Measurements from ENCODE around the gene CENPT.
A peak's percentile ranks its signal among the peaks of the same experiment; 100 is the strongest.

CENPT gene

DNA sequence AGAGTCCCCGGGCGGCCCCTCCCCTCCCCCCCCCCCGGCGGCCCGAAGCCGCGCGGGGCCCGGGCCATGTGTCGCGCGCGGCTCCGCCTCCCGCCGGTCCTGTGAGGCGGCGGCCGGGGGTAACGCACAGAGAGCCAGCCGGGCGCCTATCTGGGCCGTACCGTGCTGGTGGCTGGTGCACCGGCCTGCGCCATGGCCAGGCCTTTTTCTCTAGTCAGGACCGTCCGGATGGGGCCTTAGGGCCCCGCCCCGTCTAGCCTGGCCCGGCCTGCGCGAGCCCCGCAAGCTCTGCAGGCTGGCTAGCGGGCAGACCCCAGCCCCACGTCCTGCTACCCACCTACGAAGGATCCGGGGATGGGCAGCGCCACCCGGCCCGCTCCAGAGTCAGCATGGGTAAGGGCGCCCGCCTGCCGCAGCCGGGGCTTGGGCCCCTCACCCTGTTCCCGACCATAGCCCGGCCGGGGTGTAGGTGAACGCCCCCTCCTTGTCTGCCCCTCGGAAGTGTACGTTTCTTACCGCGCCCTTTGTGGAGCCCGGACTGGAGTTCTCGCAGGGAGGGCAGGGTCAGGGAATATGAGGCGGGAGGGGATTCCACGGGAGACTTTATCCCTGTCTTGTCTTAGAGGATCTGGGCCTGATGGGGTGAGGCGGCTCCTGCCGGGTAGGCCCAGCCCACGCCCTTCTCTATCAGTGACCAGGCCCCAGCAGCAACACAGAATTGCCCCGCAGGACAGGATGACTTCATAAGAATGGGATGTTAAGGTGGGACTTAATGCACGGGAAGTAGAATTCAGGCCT, at the start of gene CENPT:
Gene CENPT (minus strand): TSS at position 630 of the 798 bp plus-strand sequence. CDS start 13,834 bp downstream, outside the sequence.
- DNase-seq, result peak in 1 of 2 experiments; percentile 72

GRCh38 chr16:67897231-67897630, 49.7 kb upstream of the CENPT start:
- no peak for DNase-seq

GRCh38 chr16:67893743-67894399, 46.4 kb upstream of the CENPT start:
- DNase-seq, result no peak

GRCh38 chr16:67892899-67893742, 45.6 kb upstream of the CENPT start, which contains the start of gene PSKH1:
TSS of gene PSKH1 (plus strand) at chr16:67893254. CDS start at chr16:67908750, 15,496 bp downstream.
- peak; percentile 74 to 95 for DNase-seq

GRCh38 chr16:67892375-67892774, 44.9 kb upstream of the CENPT start:
- no peak for DNase-seq

DNA sequence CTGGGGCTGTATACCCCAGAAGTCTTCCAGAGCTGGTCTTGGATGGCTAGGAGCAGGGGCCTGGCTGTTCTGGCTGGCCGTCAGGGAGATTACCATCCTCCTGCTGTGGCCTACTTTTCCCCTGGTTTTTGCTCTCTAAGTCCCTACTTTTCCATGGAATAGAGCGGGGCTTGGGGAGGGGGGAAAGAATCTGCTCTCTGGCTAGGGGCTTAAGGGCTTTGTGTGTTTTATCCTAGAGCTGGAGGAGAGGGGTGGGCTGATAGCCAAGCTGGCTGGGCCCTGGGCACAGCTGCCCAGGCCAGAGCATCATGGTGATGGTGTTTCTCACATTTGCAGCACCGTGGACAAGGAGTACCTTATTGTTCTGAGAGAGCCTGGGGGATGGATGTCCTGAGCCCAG, 40.8 kb upstream of the CENPT start:
- DNase-seq, result no peak

DNA sequence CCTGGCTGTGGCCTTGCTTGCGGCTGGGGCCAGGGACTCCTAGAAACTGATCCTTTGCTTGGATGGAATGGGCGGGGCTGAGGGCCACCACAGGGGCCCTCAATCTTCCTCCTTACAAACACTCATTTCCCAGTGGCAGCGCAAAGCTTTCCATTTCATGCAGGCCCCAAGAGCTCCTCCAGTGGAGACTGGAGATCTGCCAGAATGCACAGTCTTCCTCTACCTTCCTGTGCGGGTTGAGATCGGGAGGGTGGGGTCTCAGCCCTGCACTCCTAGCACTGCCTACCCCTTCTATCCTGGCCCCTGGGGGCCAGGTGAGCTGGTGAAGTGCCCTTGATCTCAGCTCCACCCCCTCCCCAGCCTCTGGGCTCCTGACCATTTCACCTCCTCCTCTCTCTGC, 38.9 kb upstream of the CENPT start:
- no peak for DNase-seq

DNA sequence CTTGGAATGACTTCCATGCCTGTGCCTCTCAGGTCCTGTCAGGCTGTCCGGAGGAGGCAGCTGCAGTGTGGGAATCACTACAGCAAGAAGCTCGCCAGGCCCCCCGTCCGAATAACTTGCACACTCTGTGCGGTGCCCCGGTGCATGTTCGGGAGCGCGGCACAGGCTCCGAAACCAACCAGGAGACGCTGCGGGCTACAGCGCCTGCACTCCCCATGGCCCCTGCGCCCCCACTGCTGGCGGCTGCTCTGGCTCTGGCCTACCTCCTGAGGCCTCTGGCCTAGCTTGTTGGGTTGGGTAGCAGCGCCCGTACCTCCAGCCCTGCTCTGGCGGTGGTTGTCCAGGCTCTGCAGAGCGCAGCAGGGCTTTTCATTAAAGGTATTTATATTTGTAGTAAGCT, 38.5 kb upstream of the CENPT start:
- DNase-seq, result no peak

DNA sequence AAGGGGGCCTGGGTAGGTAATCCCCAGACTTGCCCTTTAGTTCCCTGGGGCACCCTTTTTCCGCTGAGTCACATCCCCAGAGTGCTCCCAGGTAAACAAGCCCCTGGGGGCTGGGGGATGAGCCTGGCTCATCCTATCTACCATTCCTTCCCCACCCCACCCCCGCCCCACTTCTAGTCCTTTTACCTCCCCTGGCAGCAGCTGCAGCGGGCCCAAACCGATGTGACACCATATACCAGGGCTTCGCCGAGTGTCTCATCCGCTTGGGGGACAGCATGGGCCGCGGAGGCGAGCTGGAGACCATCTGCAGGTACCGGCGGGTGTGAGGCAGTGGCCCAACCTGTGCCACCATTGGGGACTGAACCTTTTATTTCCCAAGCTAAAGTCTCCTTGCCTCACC, 38.1 kb upstream of the CENPT start:
- no peak for DNase-seq

DNA sequence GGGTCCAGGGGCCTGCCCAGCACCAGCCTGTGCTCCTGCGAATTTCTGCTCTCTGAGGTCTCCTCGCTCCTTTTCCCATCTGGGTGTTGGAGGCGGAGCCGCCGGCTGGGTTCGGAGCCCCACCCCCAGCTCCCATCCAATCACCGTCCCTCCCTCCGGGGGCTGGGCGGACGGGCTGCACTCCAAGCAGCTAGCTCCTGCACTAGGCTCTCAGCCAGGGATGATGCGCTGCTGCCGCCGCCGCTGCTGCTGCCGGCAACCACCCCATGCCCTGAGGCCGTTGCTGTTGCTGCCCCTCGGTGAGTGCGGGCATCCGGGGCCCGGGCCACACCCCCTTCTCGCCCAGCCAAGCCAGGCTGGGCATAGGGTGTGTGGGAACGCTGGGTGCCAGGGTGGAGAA, 37.2 kb upstream of the CENPT start, which contains the start of gene NRN1L:
Gene NRN1L (plus strand): TSS at position 202 of the 400 bp plus-strand sequence. CDS start 19 bp downstream, at position 221.
- peak; percentile 2 to 41 for DNase-seq

DNA sequence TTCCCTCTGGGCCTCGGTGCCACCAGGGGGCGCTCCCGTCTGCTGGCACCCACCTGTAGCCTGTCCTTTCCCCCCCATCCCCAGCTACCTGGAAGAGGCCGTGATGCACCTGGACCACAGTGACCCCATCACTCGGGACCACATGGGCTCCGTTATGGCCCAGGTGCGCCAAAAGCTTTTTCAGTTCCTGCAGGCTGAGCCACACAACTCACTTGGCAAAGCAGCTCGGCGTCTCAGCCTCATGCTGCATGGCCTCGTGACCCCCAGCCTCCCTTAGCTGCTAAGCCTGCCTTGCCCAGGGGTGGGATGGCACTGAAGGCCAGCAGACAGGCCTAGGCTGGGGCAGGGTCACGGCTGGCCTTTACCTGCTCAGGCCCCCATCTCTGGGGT, 36.4 kb upstream of the CENPT start:
- peak in 1 of 2 experiments; percentile 47 for DNase-seq

- DNase-seq, result no peak
These were observed 35.8 kb upstream of the CENPT start for GRCh38 chr16:67883146-67883871.

DNA sequence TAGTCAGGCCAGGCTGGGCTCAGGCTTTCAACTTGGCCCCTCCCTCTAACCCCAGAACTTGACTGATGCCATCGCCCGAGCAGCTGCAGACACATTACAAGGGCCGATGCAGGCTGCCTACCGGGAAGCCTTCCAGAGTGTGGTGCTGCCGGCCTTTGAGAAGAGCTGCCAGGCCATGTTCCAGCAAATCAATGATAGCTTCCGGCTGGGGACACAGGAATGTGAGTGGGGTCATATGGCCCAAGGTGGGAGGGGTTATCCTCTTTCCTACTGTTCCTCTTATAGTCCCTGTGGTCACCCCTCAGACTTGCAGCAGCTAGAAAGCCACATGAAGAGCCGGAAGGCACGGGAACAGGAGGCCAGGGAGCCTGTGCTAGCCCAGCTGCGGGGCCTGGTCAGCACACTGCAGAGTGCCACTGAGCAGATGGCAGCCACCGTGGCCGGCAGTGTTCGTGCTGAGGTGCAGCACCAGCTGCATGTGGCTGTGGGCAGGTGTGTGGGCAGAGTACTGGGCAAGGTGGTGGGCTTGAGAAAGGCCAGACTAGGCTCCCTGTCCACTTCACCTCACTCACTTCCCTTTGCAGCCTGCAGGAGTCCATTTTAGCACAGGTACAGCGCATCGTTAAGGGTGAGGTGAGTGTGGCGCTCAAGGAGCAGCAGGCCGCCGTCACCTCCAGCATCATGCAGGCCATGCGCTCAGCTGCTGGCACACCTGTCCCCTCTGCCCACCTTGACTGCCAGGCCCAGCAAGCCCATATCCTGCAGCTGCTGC, 35.1 kb upstream of the CENPT start:
- no peak for DNase-seq

DNA sequence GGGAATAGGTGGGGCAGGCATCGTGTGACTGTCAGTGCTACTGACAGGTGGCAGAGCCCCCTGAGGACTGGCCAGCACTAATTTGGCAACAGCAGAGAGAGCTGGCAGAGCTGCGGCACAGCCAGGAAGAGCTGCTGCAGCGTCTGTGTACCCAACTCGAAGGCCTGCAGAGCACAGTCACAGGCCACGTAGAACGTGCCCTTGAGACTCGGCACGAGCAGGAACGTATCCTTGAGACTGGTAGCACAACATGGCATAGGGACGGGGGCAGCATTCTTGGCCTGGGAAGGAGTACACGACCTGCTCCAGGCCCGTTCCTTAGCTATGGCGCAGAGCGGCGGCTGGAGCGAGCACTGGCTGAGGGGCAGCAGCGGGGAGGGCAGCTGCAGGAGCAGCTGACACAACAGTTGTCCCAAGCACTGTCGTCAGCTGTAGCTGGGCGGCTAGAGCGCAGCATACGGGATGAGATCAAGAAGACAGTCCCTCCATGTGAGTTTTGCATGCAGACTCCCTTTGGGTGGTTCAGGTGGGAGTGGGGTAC, 34.2 kb upstream of the CENPT start:
- DNase-seq, result no peak

GRCh38 chr16:67880584-67880983, 33.1 kb upstream of the CENPT start:
- DNase-seq, result no peak

GRCh38 chr16:67879936-67880335, 32.4 kb upstream of the CENPT start:
- DNase-seq, result no peak

DNA sequence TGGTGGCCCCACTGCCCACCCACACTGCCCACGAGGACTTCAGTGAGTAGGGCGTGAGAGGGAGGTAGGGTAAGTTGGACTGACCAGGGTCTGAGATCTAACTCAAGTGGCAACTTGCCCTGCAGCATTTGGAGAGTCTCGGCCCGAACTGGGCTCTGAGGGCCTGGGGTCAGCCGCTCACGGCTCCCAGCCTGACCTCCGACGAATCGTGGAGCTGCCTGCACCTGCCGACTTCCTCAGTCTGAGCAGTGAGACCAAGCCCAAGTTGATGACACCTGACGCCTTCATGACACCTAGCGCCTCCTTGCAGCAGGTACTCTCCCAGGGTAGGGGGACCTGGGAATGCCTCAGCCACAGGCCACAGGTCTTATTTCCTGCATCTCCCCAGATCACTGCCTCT, 32.0 kb upstream of the CENPT start:
- DNase-seq, result no peak

DNA sequence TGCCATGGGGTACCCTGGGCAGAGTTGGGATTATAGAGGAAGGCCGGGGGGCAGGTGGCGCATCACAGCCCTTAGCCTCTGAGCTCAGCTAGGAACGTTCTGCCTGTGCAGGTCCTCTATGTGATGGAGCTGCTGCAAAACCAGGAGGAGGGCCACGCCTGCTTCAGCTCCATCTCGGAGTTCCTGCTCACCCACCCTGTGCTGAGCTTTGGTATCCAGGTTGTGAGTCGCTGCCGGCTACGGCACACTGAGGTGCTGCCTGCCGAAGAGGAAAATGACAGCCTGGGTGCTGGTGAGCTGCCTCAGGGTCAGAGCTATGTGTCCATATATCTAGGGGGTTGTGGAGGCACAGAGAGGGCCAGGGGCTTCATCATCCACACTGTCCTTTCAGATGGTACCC, 31.4 kb upstream of the CENPT start:
- no peak for DNase-seq

- DNase-seq, result no peak
These were observed 30.7 kb upstream of the CENPT start for GRCh38 chr16:67878232-67878631.

DNA sequence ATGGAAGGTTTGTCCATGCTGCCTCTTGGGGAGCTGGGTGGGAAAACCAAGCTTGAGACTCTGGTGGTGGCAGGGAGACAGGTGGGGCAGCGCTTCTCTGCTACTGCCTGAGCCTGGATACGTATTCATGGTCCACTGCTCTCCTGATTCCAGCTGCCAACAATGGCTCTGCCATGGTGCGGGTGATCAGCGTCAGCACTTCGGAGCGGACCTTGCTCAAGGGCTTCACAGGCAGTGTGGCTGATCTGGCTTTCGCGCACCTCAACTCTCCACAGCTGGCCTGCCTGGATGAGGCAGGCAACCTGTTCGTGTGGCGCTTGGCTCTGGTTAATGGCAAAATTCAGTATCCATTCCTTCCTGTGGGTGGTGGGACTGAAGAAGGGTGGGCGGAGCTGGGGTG, 29.6 kb upstream of the CENPT start:
- DNase-seq, result no peak

- DNase-seq, result no peak
These were observed 26.9 kb upstream of the CENPT start for GRCh38 chr16:67874372-67874771.

Measured in NCI-H526 (cell line).